SK-N-SH (cell line): ENCODE results near the gene PRIMPOL. TPM values are rescaled to one million over a fixed set of nuclear protein-coding genes. Genes with fewer than 3 reads are reported as not detected.
"Not testable (repeated sequence)": the region's sequence is repeated elsewhere in the genome, so short reads cannot be mapped to it uniquely, and the experiment has no call there.

Source experiments
- CTCF ChIA-PET: fragments of 300-600, 350-600 bp; formaldehyde crosslinking; extraction: SDS; loops from one replicate; lab custom pipeline; 2021; lab: Yijun Ruan, JAX
- POLR2A ChIA-PET: fragments of 350-600 bp; sonication (Branson Sonifier 250); formaldehyde crosslinking; extraction: SDS; loops from one replicate; lab custom pipeline; 2020; ENCODE audit warnings: antibody characterized with exemption, inconsistent platforms; lab: Yijun Ruan, JAX
- DNase-seq: peaks from one replicate; pipeline ENCODE4 v3.0.0; 2012
- H2AFZ ChIP-seq: fragments of 200-600 bp; sonication (generic); 2 replicates; pipeline ENCODE4 v1.8.1; 2016; ENCODE audit warnings: antibody characterized with exemption, mild to moderate bottlenecking, low read depth
- H3F3A ChIP-seq: fragments of 200-600 bp; sonication (generic); replicated peaks from 2 replicates; pipeline ENCODE3; 2016; ENCODE audit warnings: antibody characterized with exemption, mild to moderate bottlenecking; ENCODE audit not compliant: insufficient read depth
- H3K27ac ChIP-seq, 2 experiments: fragments of 200-500 bp in 1 of 2; fragments of 200-600 bp in 1 of 2; sonication (Bioruptor generic) in 1 of 2; sonication (generic), shearing (Covaris generic) in 1 of 2; 2 replicates each; pipeline versions ENCODE4 v1.5.1 to v1.6.1; 2014 to 2016; ENCODE audit warnings: low read depth in 2 of 2, inconsistent platforms in 1 of 2, low read length in 1 of 2, mild to moderate bottlenecking in 1 of 2, mixed read lengths in 1 of 2
- H3K27me3 ChIP-seq: fragments of 200-600 bp; sonication (generic), shearing (Covaris generic); 2 replicates; pipeline ENCODE4 v1.6.1; 2016; ENCODE audit warnings: mixed run types; ENCODE audit not compliant: insufficient read depth
- H3K36me3 ChIP-seq, 2 experiments: fragments of 200-500 bp in 1 of 2; fragments of 200-600 bp in 1 of 2; sonication (Bioruptor generic) in 1 of 2; sonication (generic) in 1 of 2; replicated peaks in 1 of 2; 2 replicates each; pipeline versions ENCODE3 to v1.5.1; 2014 to 2016; ENCODE audit warnings: low read length in 1 of 2, mild to moderate bottlenecking in 1 of 2; ENCODE audit not compliant: insufficient read depth in 2 of 2, control insufficient read depth in 1 of 2
- H3K4me1 ChIP-seq, 2 experiments: fragments of 200-500 bp in 1 of 2; fragments of 200-600 bp in 1 of 2; sonication (Bioruptor generic) in 1 of 2; sonication (generic), shearing (Covaris generic) in 1 of 2; 2 replicates each; pipeline versions ENCODE4 v1.5.1 to v1.6.1; 2014 to 2016; ENCODE audit warnings: low read depth in 1 of 2, low read length in 1 of 2, mixed run types in 1 of 2; ENCODE audit not compliant: insufficient read depth in 2 of 2, control insufficient read depth in 1 of 2
- H3K4me2 ChIP-seq: fragments of 200-600 bp; sonication (generic), shearing (Covaris generic); 2 replicates; pipeline ENCODE4 v1.6.1; 2017; ENCODE audit warnings: mixed run types
- H3K4me3 ChIP-seq, 2 experiments: fragments of 200-500 bp in 1 of 2; fragments of 200-600 bp in 1 of 2; sonication (Bioruptor generic) in 1 of 2; sonication (generic), shearing (Covaris generic) in 1 of 2; 2 replicates each; pipeline versions ENCODE4 v1.5.1 to v1.8.1; 2014 to 2016; ENCODE audit warnings: low read depth in 2 of 2, inconsistent platforms in 1 of 2, low read length in 1 of 2, mild to moderate bottlenecking in 1 of 2, mixed read lengths in 1 of 2, moderate library complexity in 1 of 2
- H3K79me2 ChIP-seq: fragments of 200-600 bp; sonication (generic); 2 replicates; pipeline ENCODE4 v1.8.1; 2017; ENCODE audit warnings: mild to moderate bottlenecking; ENCODE audit not compliant: insufficient read depth
- H3K9ac ChIP-seq: fragments of 200-600 bp; sonication (generic); 2 replicates; pipeline ENCODE4 v1.6.1; 2017; ENCODE audit warnings: mixed run types
- H3K9me2 ChIP-seq: fragments of 200-600 bp; sonication (generic); 2 replicates; pipeline ENCODE4 v1.6.1; 2017; ENCODE audit warnings: mixed run types
- H3K9me3 ChIP-seq: fragments of 200-600 bp; sonication (generic); 2 replicates; pipeline ENCODE4 v1.6.1; 2017; ENCODE audit warnings: mixed run types, mild to moderate bottlenecking, moderate library complexity
- H4K20me1 ChIP-seq: fragments of 200-600 bp; sonication (generic); 2 replicates; pipeline ENCODE4 v1.6.1; 2017; ENCODE audit warnings: mild to moderate bottlenecking, mixed run types; ENCODE audit not compliant: insufficient read depth
- ELF1 ChIP-seq: IDR thresholded peaks from 2 replicates; pipeline ENCODE4 v1.4.0; 2012
- FOXM1 ChIP-seq: IDR thresholded peaks from 2 replicates; pipeline ENCODE4 v1.4.0; 2012; ENCODE audit warnings: low read depth, mild to moderate bottlenecking
- JUND ChIP-seq: IDR thresholded peaks from 2 replicates; pipeline ENCODE4 v1.4.0; 2012
- NRF1 ChIP-seq: IDR thresholded peaks from 2 replicates; pipeline ENCODE4 v1.6.1; 2012; ENCODE audit warnings: low read depth, mild to moderate bottlenecking, low read length
- POLR2AphosphoS5 ChIP-seq: IDR thresholded peaks from 2 replicates; pipeline ENCODE4 v1.6.1; 2012; ENCODE audit warnings: low read depth, low read length
- SMC3 ChIP-seq: IDR thresholded peaks from 2 replicates; pipeline ENCODE4 v1.6.1; 2012; ENCODE audit warnings: low read depth, low read length, improper control_type of control experiment
- TCF12 ChIP-seq: IDR thresholded peaks from 2 replicates; pipeline ENCODE4 v1.4.0; 2012
- WGBS: methylation state at CpG from one replicate; pipeline ENCODE4 v1.1.6; 2017; ENCODE audit warnings: low lambda C conversion rate; 5-methylcytosine and 5-hydroxymethylcytosine counted together
- polyA plus RNA-seq, 3 experiments: library from polyadenylated mRNA; depleted of rRNA; stranded (reverse); fragments of >200 nt; gene quantifications; 2 replicates each; pipeline ENCODE4 v1.2.3, GENCODE V29; 2012
- TF ChIP-seq, protein P1 (sequence below): IDR thresholded peaks from 2 replicates; pipeline ENCODE4; 2012
- TF ChIP-seq, protein P2 (sequence below): IDR thresholded peaks from 2 replicates; pipeline ENCODE4 v1.4.0; 2012; ENCODE audit warnings: low read depth, borderline replicate concordance
- TF ChIP-seq, protein P3 (sequence below): IDR thresholded peaks from 2 replicates; pipeline ENCODE4 v1.4.0; 2012; ENCODE audit warnings: low read depth
- TF ChIP-seq, protein P4 (sequence below): fragments of 150-350 bp; IDR thresholded peaks from 2 replicates; pipeline ENCODE4 v1.6.1; 2016; ENCODE audit warnings: mild to moderate bottlenecking, low read depth, low read length
- TF ChIP-seq, protein P5 (sequence below): IDR thresholded peaks from 2 replicates; pipeline ENCODE4 v1.6.1; 2012; ENCODE audit warnings: mild to moderate bottlenecking, low read depth, low read length, moderate library complexity

PRIMPOL gene
- polyA plus RNA-seq, 1 of the 3 experiments (the other 2 are of a cell fraction), result 8.0 TPM

DNA sequence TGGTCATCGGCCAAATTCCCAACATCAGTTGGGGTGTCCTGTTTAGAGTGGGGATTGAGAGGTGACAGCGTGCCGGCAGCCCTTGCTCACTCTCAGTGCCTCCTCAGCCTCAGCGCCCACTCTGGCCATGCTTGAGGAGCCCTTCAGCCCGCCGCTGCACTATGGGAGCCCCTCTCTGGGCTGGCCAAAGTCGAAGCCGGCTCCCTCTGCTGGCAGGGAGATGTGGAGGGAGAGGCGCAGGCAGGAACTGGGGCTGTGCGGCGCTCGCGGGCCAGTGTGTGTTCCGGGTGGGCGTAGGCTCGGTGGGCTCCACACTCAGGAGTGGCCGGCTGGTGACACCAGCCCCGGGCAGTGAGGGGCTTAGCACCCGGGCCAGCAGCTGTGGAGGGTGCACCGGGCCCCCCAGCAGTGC lies 91.4 kb downstream of the PRIMPOL start (continued):
- TF ChIP-seq, protein P1, sequence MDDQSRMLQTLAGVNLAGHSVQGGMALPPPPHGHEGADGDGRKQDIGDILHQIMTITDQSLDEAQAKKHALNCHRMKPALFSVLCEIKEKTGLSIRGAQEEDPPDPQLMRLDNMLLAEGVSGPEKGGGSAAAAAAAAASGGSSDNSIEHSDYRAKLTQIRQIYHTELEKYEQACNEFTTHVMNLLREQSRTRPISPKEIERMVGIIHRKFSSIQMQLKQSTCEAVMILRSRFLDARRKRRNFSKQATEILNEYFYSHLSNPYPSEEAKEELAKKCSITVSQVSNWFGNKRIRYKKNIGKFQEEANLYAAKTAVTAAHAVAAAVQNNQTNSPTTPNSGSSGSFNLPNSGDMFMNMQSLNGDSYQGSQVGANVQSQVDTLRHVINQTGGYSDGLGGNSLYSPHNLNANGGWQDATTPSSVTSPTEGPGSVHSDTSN, result no peak
- TF ChIP-seq, protein P2, sequence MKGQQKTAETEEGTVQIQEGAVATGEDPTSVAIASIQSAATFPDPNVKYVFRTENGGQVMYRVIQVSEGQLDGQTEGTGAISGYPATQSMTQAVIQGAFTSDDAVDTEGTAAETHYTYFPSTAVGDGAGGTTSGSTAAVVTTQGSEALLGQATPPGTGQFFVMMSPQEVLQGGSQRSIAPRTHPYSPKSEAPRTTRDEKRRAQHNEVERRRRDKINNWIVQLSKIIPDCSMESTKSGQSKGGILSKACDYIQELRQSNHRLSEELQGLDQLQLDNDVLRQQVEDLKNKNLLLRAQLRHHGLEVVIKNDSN, result no peak
- no peak for TF ChIP-seq NRF1
- TF ChIP-seq ELF1, result no peak

DNA sequence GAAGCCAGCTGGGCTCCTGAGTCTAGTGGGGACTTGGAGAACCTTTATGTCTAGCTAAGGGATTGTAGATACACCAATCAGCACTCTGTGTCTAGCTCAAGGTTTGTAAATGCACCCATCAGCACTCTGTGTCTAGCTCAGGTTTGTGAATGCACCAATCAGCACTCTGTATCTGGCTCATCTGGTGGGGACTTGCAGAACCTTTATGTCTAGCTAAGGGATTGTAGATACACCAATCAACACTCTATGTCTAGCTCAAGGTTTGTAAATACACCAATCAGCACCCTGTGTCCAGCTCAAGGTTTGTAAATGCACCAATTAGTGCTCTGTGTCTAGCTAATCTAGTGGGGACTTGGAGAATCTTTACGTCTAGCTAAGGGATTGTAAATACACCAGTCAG lies 92.1 kb downstream of the PRIMPOL start:
- H3K4me3 ChIP-seq, H2AFZ ChIP-seq, H3K9me3 ChIP-seq, POLR2A ChIA-PET, H3K4me2 ChIP-seq, H4K20me1 ChIP-seq, DNase-seq, H3K36me3 ChIP-seq, H3K27ac ChIP-seq, H3K27me3 ChIP-seq, H3F3A ChIP-seq, H3K9me2 ChIP-seq, H3K79me2 ChIP-seq, H3K9ac ChIP-seq, H3K4me1 ChIP-seq: not testable (repeated sequence)
- CTCF ChIA-PET, result interaction anchor here (1.0 to 1.4 kb wide), 2 partner anchors 243 to 393 kb away, joined by 3 to 7 read pairs; no protein-coding TSS in a partner anchor
- WGBS, result no CpG with 5 or more reads among the region's 1 CpG

DNA sequence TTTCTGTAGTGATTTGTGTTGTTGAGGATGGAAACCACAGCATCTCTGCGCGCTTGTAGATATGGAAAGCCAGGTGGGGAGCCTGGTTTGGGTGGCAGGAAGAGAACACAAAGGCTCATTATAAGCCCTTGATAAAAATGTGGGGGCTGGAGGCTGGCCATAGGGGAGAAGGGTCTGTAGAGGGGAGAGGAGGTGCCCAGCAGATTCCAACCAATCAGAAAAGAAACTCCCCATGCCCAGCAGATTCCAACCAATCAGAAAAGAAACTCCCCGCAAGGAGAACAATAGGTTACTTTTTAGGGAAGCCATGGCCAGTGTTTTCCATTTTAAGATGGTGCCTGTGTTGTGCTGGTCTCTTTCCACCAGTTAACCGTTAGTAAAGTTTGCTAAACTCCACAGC lies 94.1 kb downstream of the PRIMPOL start:
- POLR2A ChIA-PET, result no interaction called here
- H3K4me3 ChIP-seq, result no peak overlapping the region
- H3K27me3 ChIP-seq, result no peaks in the 10 kb centered on the region
- no peaks in the 10 kb centered on the region for H3K36me3 ChIP-seq
- 97% methylated on average over 4 of the region's 4 CpGs for WGBS
- H2AFZ ChIP-seq, result no peak overlapping the region
- CTCF ChIA-PET, result interaction anchor here (1.0 kb wide), 1 partner anchor 260 kb away, joined by 3 read pairs; no protein-coding TSS in a partner anchor
- H3K9me3 ChIP-seq, result no peaks in the 10 kb centered on the region
- H3K79me2 ChIP-seq, result no peaks in the 10 kb centered on the region
- peaks cover 4 to 14% of the 10 kb centered on the region in 2 experiments; a peak in 1 of 4 replicates for H3K4me1 ChIP-seq
- no peak overlapping the region for H3K4me2 ChIP-seq
- H3K9ac ChIP-seq, result no peak overlapping the region
- H3K9me2 ChIP-seq, result no peaks in the 10 kb centered on the region
- TF ChIP-seq JUND (no peak), POLR2AphosphoS5 (no peak)
- no peaks in the 10 kb centered on the region for H4K20me1 ChIP-seq
- no peak for DNase-seq
- no peaks in the 10 kb centered on the region for H3F3A ChIP-seq
- no peak overlapping the region for H3K27ac ChIP-seq

DNA sequence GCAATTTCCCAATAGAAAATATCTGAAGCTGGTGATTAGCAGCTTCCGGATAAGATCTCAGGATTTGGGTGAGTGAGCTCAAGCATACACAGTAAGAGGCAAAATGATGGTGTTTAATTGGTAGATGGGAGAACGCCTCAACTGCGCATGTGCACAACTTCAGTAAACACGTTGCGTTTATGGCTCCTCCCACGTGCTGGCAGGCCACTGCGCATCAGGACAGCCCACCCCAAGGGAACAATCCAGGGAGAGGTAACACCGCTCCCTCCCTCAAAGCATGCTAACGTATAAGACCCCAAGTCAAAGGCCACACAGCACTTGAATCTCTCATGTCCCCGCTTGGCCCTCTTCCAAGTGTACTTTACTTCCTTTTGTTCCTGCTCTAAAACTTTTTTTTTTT lies 94.7 kb downstream of the PRIMPOL start:
- Histone ChIP-seq H3K9ac (no peak overlapping the region), H3K79me2 (no peaks in the 10 kb centered on the region), H3K27ac (no peak overlapping the region), H3K4me3 (no peak overlapping the region), H3K4me1 (peaks cover 4 to 14% of the 10 kb centered on the region in 2 experiments; a peak in 1 of 4 replicates), H3K9me2 (no peaks in the 10 kb centered on the region), H3K36me3 (no peaks in the 10 kb centered on the region), H2AFZ (no peak overlapping the region), H4K20me1 (no peaks in the 10 kb centered on the region)
- ChIA-PET CTCF (interaction anchor here (1.0 kb wide), 1 partner anchor 260 kb away, joined by 3 read pairs; no protein-coding TSS in a partner anchor), POLR2A (no interaction called here)
- no peak for DNase-seq
- TF ChIP-seq, protein P3, sequence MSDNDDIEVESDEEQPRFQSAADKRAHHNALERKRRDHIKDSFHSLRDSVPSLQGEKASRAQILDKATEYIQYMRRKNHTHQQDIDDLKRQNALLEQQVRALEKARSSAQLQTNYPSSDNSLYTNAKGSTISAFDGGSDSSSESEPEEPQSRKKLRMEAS, result no peak
- no peak for TF ChIP-seq JUND
- TF ChIP-seq SMC3, result no peak
- TF ChIP-seq, protein P4, sequence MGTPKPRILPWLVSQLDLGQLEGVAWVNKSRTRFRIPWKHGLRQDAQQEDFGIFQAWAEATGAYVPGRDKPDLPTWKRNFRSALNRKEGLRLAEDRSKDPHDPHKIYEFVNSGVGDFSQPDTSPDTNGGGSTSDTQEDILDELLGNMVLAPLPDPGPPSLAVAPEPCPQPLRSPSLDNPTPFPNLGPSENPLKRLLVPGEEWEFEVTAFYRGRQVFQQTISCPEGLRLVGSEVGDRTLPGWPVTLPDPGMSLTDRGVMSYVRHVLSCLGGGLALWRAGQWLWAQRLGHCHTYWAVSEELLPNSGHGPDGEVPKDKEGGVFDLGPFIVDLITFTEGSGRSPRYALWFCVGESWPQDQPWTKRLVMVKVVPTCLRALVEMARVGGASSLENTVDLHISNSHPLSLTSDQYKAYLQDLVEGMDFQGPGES, result no peak
- no peak for TF ChIP-seq TCF12
- no peak for TF ChIP-seq FOXM1
- TF ChIP-seq, protein P5, sequence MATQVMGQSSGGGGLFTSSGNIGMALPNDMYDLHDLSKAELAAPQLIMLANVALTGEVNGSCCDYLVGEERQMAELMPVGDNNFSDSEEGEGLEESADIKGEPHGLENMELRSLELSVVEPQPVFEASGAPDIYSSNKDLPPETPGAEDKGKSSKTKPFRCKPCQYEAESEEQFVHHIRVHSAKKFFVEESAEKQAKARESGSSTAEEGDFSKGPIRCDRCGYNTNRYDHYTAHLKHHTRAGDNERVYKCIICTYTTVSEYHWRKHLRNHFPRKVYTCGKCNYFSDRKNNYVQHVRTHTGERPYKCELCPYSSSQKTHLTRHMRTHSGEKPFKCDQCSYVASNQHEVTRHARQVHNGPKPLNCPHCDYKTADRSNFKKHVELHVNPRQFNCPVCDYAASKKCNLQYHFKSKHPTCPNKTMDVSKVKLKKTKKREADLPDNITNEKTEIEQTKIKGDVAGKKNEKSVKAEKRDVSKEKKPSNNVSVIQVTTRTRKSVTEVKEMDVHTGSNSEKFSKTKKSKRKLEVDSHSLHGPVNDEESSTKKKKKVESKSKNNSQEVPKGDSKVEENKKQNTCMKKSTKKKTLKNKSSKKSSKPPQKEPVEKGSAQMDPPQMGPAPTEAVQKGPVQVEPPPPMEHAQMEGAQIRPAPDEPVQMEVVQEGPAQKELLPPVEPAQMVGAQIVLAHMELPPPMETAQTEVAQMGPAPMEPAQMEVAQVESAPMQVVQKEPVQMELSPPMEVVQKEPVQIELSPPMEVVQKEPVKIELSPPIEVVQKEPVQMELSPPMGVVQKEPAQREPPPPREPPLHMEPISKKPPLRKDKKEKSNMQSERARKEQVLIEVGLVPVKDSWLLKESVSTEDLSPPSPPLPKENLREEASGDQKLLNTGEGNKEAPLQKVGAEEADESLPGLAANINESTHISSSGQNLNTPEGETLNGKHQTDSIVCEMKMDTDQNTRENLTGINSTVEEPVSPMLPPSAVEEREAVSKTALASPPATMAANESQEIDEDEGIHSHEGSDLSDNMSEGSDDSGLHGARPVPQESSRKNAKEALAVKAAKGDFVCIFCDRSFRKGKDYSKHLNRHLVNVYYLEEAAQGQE, result no peak
- TF ChIP-seq, all 33 proteins: peak for 0
- H3K9me3 ChIP-seq, result no peaks in the 10 kb centered on the region
- no peak overlapping the region for H3K4me2 ChIP-seq
- H3K27me3 ChIP-seq, result no peaks in the 10 kb centered on the region
- WGBS, result 96% methylated on average over 10 of the region's 10 CpGs
- no peaks in the 10 kb centered on the region for H3F3A ChIP-seq
